ENCODE data around the gene HBG2.

GRCh38 chr11:5297721-5298323 lies 43.2 kb upstream of the HBG2 start:
- TF ChIP-seq EZH2 (IDR thresholded peaks at IDR 0.05; ENCODE audit: insufficient read depth, poor library complexity, severe bottlenecking) (no peak), EZH2phosphoT487 (IDR thresholded peaks at IDR 0.05; ENCODE audit: insufficient read depth, low read depth) (no peak)

Measured in GM23248 (cell line).